ENCODE results near the gene CAMTA1.

DNA sequence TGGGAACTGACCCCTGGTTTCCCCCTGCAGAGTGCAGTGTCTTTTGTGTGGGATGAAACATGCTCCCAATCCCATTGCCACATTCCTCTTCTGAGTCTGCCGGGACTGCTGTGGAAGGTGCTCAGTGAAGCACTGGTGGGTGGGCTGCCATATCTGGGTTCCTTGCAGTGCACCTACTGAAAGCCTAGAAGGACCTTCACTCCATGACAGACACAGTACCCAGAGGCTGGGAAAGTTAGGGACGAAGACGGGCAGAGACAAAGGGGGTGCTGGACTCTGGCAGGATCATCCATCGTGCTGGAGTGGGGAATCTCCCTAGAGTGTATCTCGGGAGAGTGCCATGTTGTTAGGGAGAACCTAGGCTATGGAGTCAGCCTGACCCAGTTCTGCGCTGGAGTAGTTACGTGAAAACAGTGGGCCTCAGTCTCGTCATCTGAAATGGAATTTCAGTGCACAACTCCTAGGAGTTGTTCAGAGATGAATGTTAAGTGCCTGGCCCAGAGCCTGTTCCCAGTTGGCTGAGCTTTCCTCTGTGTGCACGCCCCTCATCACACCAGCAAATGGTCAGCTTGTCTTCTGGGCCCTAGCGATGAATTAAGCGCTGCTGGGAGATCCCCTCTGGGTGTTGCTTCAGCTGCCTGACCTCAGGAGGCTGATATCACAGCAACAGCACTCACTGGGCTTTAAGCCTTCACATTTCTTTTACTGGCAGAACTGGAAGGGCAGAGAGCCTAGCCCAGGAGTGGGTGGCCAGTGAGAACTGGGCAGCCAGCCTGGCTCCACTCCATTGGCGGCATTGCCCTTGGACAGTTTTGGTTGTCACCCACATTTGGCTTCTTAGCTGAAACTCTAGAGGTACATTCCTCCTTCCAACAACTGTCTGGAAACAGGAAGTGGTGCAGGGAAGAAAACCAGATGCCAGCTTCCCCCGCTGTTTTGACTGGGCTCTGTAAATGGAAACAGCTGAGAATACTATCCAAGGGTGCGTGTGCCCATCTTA, 506.0 kb downstream of the CAMTA1 start:
- no peak for TF ChIP-seq CTCF (IDR thresholded peaks at IDR 0.05)
- no peak for TF ChIP-seq POLR2A (IDR thresholded peaks at IDR 0.05)

Measured in prostate gland (tissue), 2 donors.